Amniotic stem cell (primary cell): Measurements from ENCODE around the gene STX12.
"Not testable (repeated sequence)": the region's sequence is repeated elsewhere in the genome, so short reads cannot be mapped to it uniquely, and the experiment has no call there.

Source experiments
- DNase-seq: peaks from one replicate; lab custom pipeline; 2025; lab: John Stamatoyannopoulos, UW

Gene STX12

GRCh38 chr1:27775336-27775735, 2.3 kb downstream of the STX12 start:
- DNase-seq: not testable (repeated sequence)

GRCh38 chr1:27776276-27776675, 3.3 kb downstream of the STX12 start:
- DNase-seq: not testable (repeated sequence)

GRCh38 chr1:27778056-27778455, 5.0 kb downstream of the STX12 start:
- DNase-seq: no peak

GRCh38 chr1:27779122-27779521, 6.1 kb downstream of the STX12 start:
- no peak for DNase-seq

- DNase-seq: no peak
These were observed 9.9 kb downstream of the STX12 start for GRCh38 chr1:27782950-27783349.

- DNase-seq: no peak
These were observed 11.7 kb downstream of the STX12 start for GRCh38 chr1:27784700-27785099.

GRCh38 chr1:27785781-27786455, 12.9 kb downstream of the STX12 start:
- DNase-seq: no peak

GRCh38 chr1:27787895-27788294, 14.9 kb downstream of the STX12 start:
- DNase-seq: no peak

GRCh38 chr1:27789540-27790041, 16.6 kb downstream of the STX12 start:
- DNase-seq: no peak

- DNase-seq: not testable (repeated sequence)
These were observed 17.3 kb downstream of the STX12 start for GRCh38 chr1:27790270-27790669.

GRCh38 chr1:27795601-27796000, 22.6 kb downstream of the STX12 start:
- no peak for DNase-seq

GRCh38 chr1:27804791-27805190, 31.8 kb downstream of the STX12 start:
- DNase-seq: no peak

- DNase-seq: no peak
These were observed 33.7 kb downstream of the STX12 start for GRCh38 chr1:27806758-27807157.

GRCh38 chr1:27807385-27807784, 34.4 kb downstream of the STX12 start:
- DNase-seq: no peak

- not testable (repeated sequence) for DNase-seq
These were observed 35.1 kb downstream of the STX12 start for GRCh38 chr1:27808131-27808530.

GRCh38 chr1:27809883-27810282, 36.9 kb downstream of the STX12 start:
- no peak for DNase-seq

- no peak for DNase-seq
These were observed 38.9 kb downstream of the STX12 start for GRCh38 chr1:27811741-27812500.

GRCh38 chr1:27816921-27817630, 44.1 kb downstream of the STX12 start:
- peak; percentile 15 for DNase-seq

- no peak for DNase-seq
These were observed 48.8 kb downstream of the STX12 start for GRCh38 chr1:27821761-27822315.

GRCh38 chr1:27823784-27824183, 50.8 kb downstream of the STX12 start:
- no peak for DNase-seq

GRCh38 chr1:27824411-27824810, 51.4 kb downstream of the STX12 start:
- DNase-seq: no peak

GRCh38 chr1:27829339-27829960, 56.4 kb downstream of the STX12 start:
- DNase-seq: not testable (repeated sequence)
